22Rv1 (cell line): ENCODE measurements around the gene B4GALT2.

ENCODE experiments used
- H3K27ac ChIP-seq: fragments of 450-650 bp; 2 replicates; pipeline ENCODE4 v1.5.1; 2017
- CTCF ChIP-seq: fragments of 450-650 bp; IDR thresholded peaks from 2 replicates; pipeline ENCODE4 v1.5.1; 2017; ENCODE audit warnings: mild to moderate bottlenecking
- ZFX ChIP-seq: fragments of 450-650 bp; IDR thresholded peaks from 2 replicates; pipeline ENCODE4 v1.6.1; 2017; ENCODE audit warnings: antibody characterized with exemption, borderline replicate concordance

B4GALT2 gene

DNA sequence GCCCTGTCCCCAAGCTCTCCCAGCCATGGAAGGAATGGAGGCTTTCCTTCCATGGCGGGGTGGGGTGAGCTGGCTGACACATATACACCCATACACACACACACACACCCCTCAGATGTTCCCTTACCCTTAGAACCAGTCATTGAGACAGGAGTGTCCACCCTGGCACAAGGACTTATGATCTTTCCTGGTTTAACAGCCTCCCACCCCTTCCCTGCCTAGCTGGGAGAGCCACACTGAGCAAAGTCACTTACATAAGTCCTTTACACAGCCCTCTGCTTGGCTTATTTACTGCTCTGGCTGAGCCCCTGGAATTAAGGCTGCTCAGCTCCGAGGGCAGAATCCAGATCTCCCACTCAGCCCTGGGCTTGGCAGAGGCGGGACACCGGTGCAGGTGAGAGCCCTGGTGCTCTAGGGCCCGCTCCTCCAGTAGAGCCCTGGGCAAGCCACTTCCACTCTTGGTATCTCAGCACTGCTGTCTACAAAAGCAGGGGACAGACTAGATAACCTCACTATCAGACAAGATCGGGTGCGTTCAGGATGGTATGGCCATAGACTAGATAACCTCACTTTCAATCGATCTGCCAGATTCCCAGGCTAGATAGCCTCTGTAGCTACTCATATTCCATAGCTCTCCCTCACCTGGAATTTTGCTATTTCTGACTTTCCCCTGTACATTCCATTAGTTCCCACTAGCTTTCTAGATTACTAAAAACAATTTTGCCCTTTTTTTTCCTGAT is 35.5 kb downstream of the B4GALT2 start:
- no peak for TF ChIP-seq ZFX
- no peak for TF ChIP-seq CTCF
- H3K27ac ChIP-seq, result no peak overlapping the region

- H3K27ac ChIP-seq, result no peak overlapping the region
- TF ChIP-seq CTCF (no peak), ZFX (no peak)
Observed at GRCh38 chr1:44015206-44015605, 36.2 kb downstream of the B4GALT2 start.

DNA sequence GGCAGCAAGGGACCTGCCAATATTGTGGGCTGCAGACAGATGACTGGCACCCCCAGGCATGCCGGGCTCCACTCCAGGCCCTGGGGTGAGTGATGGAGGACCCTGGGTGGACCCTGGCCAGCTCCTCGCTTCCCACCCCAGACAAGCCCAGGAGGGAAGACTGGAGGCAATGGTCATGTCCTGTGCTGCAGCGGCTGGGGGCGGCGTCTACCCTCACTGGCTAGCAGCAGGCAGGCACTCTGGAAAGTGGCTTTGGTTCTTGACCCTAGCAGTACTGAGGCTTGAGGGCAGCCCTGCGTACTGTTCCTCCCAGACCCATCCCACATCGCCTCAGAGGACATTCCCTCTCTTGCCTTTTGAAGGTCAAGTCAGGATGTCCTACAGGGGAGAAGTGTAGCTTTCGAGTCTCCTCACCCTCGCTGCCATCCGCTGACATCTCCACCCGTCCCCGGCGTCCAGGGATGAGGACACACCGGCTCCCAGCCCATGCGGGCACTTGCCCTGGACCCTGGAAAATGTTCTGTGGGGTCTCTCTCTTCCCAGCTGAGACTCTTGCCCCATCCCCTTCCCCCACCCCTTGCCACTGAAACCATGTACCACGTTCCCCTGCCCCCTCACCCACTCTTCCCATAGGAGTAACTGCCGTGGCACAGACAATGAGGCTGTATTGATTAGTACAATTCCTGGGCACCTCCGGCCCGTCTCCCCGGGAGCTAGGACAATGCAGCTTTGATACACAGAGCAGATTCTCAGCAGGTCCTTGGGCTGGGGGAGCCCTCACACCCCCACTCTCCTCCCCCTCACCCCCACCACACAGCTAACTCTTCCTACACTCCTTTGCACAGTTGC is 37.3 kb downstream of the B4GALT2 start:
- TF ChIP-seq ZFX (no peak), CTCF (no peak)
- H3K27ac ChIP-seq, result no peak overlapping the region

GRCh38 chr1:44016890-44017400 is 37.9 kb downstream of the B4GALT2 start:
- TF ChIP-seq ZFX (no peak), CTCF (no peak)
- H3K27ac ChIP-seq, result no peak overlapping the region

DNA sequence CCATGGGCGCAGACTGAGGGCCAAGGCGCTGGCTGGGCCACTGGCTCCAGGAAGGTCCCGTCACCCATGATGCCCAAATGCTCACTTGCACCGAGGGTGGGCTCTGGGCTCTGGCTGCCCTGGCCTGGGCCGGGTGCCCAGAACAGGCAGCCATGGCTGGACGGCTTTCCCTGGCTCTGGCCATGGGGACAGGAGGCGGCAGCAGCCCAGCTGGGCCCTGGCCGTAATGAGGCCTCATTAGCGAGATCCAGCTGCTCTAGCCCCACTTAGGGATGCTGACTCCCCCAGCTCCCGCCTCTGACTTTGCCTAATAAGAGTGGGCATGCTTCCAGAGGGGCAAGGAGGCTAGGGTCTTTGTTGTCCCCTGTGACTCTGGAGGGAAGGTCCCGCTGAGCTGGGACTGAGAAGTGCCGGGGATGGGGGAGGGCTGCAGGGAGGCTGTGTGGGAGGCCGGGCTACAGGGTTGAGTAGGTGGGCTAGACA is 40.5 kb downstream of the B4GALT2 start:
- no peak for TF ChIP-seq ZFX
- TF ChIP-seq CTCF, result no peak
- no peak overlapping the region for H3K27ac ChIP-seq

DNA sequence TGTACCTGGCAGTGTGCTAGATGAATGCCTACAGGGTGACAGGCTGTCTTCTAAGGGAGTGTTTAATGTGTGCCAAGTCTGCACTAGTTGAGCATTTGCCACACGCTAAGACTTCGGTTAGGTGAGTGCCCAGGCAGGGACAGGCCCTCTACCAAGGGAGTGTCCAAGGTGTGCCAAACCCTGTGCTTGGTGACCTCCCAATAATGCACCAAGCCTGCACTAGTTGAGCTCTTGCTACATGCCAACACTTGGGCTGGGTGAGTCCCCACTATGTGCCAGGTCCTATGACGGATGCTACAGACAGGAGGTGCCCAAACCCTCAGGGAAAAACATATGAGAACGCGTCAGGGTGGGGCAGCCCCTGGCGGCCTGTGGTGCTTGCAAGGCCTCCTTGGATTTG is 41.5 kb downstream of the B4GALT2 start:
- TF ChIP-seq ZFX, result no peak
- no peak for TF ChIP-seq CTCF
- no peak overlapping the region for H3K27ac ChIP-seq
